Adrenal gland (tissue), 12 donors: Measurements from ENCODE around the gene VARS2. TPM values are rescaled to one million over a fixed set of nuclear protein-coding genes. Genes with fewer than 3 reads are reported as not detected.
A peak's percentile ranks its signal among the peaks of the same experiment; 100 is the strongest.
"Not testable (repeated sequence)": the region's sequence is repeated elsewhere in the genome, so short reads cannot be mapped to it uniquely, and the experiment has no call there.

ENCODE experiments used
- DNase-seq, 7 donors: peaks; one replicate each; pipeline ENCODE4 v3.0.0-alpha.2; 2019 to 2020
- H3K27ac ChIP-seq, 5 donors: fragments of 200-600 bp; sonication (generic) in 4 of 5; 1 replicate in 3 of 5; 2 replicates in 2 of 5; pipeline versions ENCODE4 v1.5.1 to v1.8.0; 2016 to 2020; ENCODE audit warnings: mild to moderate bottlenecking in 1 of 5
- H3K27me3 ChIP-seq: fragments of 200-600 bp; 2 replicates; pipeline ENCODE4 v1.8.0; 2021
- H3K36me3 ChIP-seq, 2 donors: fragments of 200-600 bp; replicated peaks in 1 of 2; 1 replicate in 1 of 2; 2 replicates in 1 of 2; pipeline versions ENCODE4 v1.5.1 to v1.8.0; 2018 to 2022
- H3K4me1 ChIP-seq, 2 donors: fragments of 200-600 bp; replicated peaks in 1 of 2; 1 replicate in 1 of 2; 2 replicates in 1 of 2; pipeline versions ENCODE4 v1.5.1 to v1.8.0; 2018 to 2021
- H3K4me3 ChIP-seq, 4 donors: fragments of 200-600 bp; sonication (generic) in 3 of 4; one replicate each; pipeline ENCODE4 v1.5.1; 2016 to 2018
- H3K9me3 ChIP-seq, 3 donors: fragments of 200-600 bp; sonication (generic) in 1 of 3; replicated peaks in 1 of 3; 1 replicate in 2 of 3; 2 replicates in 1 of 3; pipeline versions ENCODE4 v1.5.1 to v1.8.0; 2016 to 2021
- POLR2A ChIP-seq, 2 donors: fragments of 450-650 bp; IDR thresholded peaks; one replicate each; pipeline ENCODE4 v1.6.1; 2017; ENCODE audit warnings: antibody characterized with exemption in 2 of 2, mild to moderate bottlenecking in 2 of 2, moderate library complexity in 1 of 2
- WGBS, 4 donors: extraction: QIAGEN DNeasy Blood & Tissue Kit in 2 of 4; methylation state at CpG; one replicate each; pipeline versions ENCODE4 v1.1.5 to v1.1.7; 2013 to 2017; 5-methylcytosine and 5-hydroxymethylcytosine counted together
- intact Hi-C, 2 donors: fragments of 100-400 bp; cut with DNase I; formaldehyde crosslinking; loops; one replicate each; pipeline versions ENCODE4 v1.14.1 to v1.15.0; 2022 to 2023
- polyA plus RNA-seq, 3 donors: library from polyadenylated mRNA; stranded (reverse); fragments of 200-250 nt in 2 of 3; fragments of 350-450 nt in 1 of 3; fragmentation: Illumina TruSeq in 1 of 3; extraction: RNeasy Lipid Tissue Mini Kit (QIAGEN cat#74804) in 1 of 3; gene quantifications; one replicate each; pipeline ENCODE4 v1.2.3, GENCODE V29; 2013 to 2014
- total RNA-seq, 9 donors: library from RNA; depleted of rRNA in 4 of 9; stranded (reverse); fragments of >200 nt in 4 of 9; fragments of 120-200 nt in 1 of 9; fragmentation: NEBNext Ultra II Directional in 1 of 9; extraction: Animal tissue kit (Norgen Biotek cat#: 25700) in 1 of 9; gene quantifications; one replicate each; pipeline versions ENCODE4 v1.1.0 to v1.2.4, GENCODE V29; 2013 to 2023
- TF ChIP-seq, protein P1 (sequence below), 6 experiments: fragments of 450-650 bp in 4 of 6; fragments of 200-600 bp in 2 of 6; sonication (generic) in 1 of 6; IDR thresholded peaks; 1 replicate in 5 of 6; 2 replicates in 1 of 6; pipeline versions ENCODE4 v1.5.1 to v1.8.0; 2016 to 2021; ENCODE audit warnings: antibody characterized with exemption in 6 of 6, mild to moderate bottlenecking in 2 of 6, moderate library complexity in 1 of 6
- donor health status: healthy with polysubstance abuse.
- donor health status: Bipolar disorder and iron deficiency.
- donor health status: DM: yes; HTN: yes; CAD: no.
- donor health status: DM: no; HTN: no; CAD: no.
- donor health status: DM: no; HTN: no; CAD: no.
- donor health status: DM: yes; HTN: yes; CAD: no.

Gene VARS2
- total and polyA plus RNA-seq, 12 donors: 17.1 to 89.6 (median 31.7) TPM

DNA sequence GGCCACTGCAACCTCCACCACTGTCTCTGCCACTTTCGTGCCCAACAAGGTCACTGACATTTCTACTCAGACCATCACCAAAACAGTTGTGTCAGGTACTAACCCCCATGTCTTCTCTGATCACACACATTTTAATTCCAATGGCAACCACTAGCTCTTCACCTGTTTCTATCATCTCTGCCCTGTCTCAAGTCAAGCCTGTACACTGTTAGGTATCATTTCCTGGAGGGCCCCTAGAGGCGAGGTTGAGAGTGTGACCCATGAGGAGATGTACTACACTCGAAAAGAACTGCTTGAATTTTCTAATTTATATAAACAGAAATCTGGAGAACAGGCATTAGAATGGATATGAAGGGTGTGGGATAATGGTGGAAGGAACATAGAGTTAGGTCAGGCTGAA is 52.1 kb downstream of the VARS2 start:
- H3K36me3 ChIP-seq: no peaks in the 10 kb centered on the region
- H3K4me3 ChIP-seq: no peak overlapping the region
- no peaks in the 10 kb centered on the region for H3K4me1 ChIP-seq
- DNase-seq: no peak
- no peaks in the 10 kb centered on the region for H3K9me3 ChIP-seq
- WGBS, 4 donors: 74 to 82% (median 76%) methylated on average over 3 of the region's 3 CpGs
- intact Hi-C loops: no loop called here
- no peaks in the 10 kb centered on the region for H3K27me3 ChIP-seq
- no peak overlapping the region for H3K27ac ChIP-seq
- TF ChIP-seq, protein P1, sequence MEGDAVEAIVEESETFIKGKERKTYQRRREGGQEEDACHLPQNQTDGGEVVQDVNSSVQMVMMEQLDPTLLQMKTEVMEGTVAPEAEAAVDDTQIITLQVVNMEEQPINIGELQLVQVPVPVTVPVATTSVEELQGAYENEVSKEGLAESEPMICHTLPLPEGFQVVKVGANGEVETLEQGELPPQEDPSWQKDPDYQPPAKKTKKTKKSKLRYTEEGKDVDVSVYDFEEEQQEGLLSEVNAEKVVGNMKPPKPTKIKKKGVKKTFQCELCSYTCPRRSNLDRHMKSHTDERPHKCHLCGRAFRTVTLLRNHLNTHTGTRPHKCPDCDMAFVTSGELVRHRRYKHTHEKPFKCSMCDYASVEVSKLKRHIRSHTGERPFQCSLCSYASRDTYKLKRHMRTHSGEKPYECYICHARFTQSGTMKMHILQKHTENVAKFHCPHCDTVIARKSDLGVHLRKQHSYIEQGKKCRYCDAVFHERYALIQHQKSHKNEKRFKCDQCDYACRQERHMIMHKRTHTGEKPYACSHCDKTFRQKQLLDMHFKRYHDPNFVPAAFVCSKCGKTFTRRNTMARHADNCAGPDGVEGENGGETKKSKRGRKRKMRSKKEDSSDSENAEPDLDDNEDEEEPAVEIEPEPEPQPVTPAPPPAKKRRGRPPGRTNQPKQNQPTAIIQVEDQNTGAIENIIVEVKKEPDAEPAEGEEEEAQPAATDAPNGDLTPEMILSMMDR (IDR thresholded peaks at IDR 0.05): no peak
- TF ChIP-seq POLR2A (IDR thresholded peaks at IDR 0.05): no peak

DNA sequence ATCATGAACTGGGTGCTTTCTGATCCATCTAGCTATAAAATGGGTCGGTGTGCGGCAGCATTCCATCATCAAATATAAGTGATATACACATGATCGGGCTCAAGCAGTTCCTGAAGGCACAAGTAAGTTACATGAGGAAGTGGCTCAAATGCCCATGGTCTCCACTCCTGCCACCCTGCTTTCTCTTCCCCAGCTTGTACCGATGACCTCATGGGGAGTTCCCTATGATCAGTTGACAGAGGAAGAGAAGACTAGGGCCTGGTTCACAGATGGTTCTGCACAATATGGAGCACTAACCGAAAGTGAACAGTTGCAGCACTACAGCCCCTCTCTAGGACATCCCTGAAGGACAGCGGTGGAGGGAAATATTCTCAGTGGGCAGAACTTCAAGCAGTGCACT is 55.1 kb downstream of the VARS2 start:
- H3K27me3 ChIP-seq, intact Hi-C loops, H3K36me3 ChIP-seq, H3K4me1 ChIP-seq, H3K9me3 ChIP-seq, H3K27ac ChIP-seq, H3K4me3 ChIP-seq: not testable (repeated sequence)
- peak in 2 of 7 donors; percentile 17 to 24 for DNase-seq
- WGBS, 4 donors: 78 to 90% (median 85%) methylated on average over 6 of the region's 6 CpGs

GRCh38 chr6:30970946-30971345 is 56.9 kb downstream of the VARS2 start:
- intact Hi-C loops: no loop called here
- no peak for DNase-seq
- Histone ChIP-seq H3K36me3 (no peaks in the 10 kb centered on the region), H3K4me3 (no peak overlapping the region), H3K4me1 (no peaks in the 10 kb centered on the region), H3K9me3 (no peaks in the 10 kb centered on the region), H3K27ac (no peak overlapping the region), H3K27me3 (no peaks in the 10 kb centered on the region)
- TF ChIP-seq, protein P1 (IDR thresholded peaks at IDR 0.05): no peak
- TF ChIP-seq POLR2A (IDR thresholded peaks at IDR 0.05): no peak
- 82 to 87% (median 85%) methylated on average over 5 of the region's 5 CpGs for WGBS, 4 donors

DNA sequence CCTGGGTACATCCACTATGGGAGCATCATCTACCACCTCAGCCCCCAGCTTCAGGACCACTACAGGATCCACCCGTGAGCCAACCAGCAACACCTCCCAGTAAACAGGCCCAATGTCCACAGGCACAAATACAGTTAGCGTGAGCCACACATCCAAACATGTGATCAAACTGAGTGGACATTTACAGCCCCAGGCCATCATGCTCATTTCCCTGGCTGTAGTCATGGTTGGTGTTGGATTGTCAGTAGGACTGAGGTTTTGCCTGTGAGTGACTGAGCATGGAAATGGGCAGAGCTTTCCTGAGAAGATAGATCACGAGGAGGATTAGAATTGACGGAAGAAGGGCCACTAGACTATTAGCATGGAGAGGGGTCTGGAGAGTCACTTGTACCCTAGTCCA is 58.8 kb downstream of the VARS2 start:
- Histone ChIP-seq H3K4me1 (no peaks in the 10 kb centered on the region), H3K27ac (no peak overlapping the region), H3K36me3 (no peaks in the 10 kb centered on the region), H3K4me3 (no peak overlapping the region), H3K27me3 (no peaks in the 10 kb centered on the region), H3K9me3 (no peaks in the 10 kb centered on the region)
- 87 to 98% (median 90%) methylated on average over 4 of the region's 4 CpGs for WGBS, 4 donors
- DNase-seq: no peak
- intact Hi-C loops: no loop called here
- TF ChIP-seq POLR2A (IDR thresholded peaks at IDR 0.05): no peak
- TF ChIP-seq, protein P1 (IDR thresholded peaks at IDR 0.05): no peak

- DNase-seq: no peak
- WGBS, 4 donors: 85 to 90% (median 87%) methylated on average over 4 of the region's 4 CpGs
- Histone ChIP-seq H3K36me3 (no peaks in the 10 kb centered on the region), H3K4me3 (no peak overlapping the region), H3K27me3 (no peaks in the 10 kb centered on the region), H3K9me3 (no peaks in the 10 kb centered on the region), H3K4me1 (peaks cover 0 to 11% of the 10 kb centered on the region in 2 donors), H3K27ac (no peak overlapping the region)
- TF ChIP-seq, protein P1 (IDR thresholded peaks at IDR 0.05): no peak
- no peak for TF ChIP-seq POLR2A (IDR thresholded peaks at IDR 0.05)
- intact Hi-C loops: no loop called here
Observed at GRCh38 chr6:30974490-30975252, 60.6 kb downstream of the VARS2 start.
